HCT116 (cell line): ENCODE results near the gene CDH24. TPM values are rescaled to one million over a fixed set of nuclear protein-coding genes. Genes with fewer than 3 reads are reported as not detected.

Experiments
- ATAC-seq: fragments of 200-7000 bp; cut with Tn5 transposase; 2 replicates; pipeline ENCODE4 v1.9.1; 2020; ENCODE audit warnings: mild to moderate bottlenecking, moderate library complexity
- BruUV-seq: library from RNA; stranded (reverse); fragments of 400-500 nt; replicated peaks from 2 replicates; lab custom pipeline; 2021; lab: Mats Ljungman, UMichigan
- CTCF ChIA-PET: fragments of 300-600 bp; sonication (Branson Sonifier 250); formaldehyde crosslinking; loops from one replicate; lab custom pipeline; 2021; ENCODE audit warnings: antibody characterized with exemption; lab: Charles Lee
- POLR2A ChIA-PET: fragments of 300-600, 350-600 bp; sonication (Branson Sonifier 250); formaldehyde crosslinking; loops from one replicate; lab custom pipeline; 2021; ENCODE audit warnings: antibody characterized with exemption; lab: Charles Lee
- RAD21 ChIA-PET, 2 experiments: fragments of 300-600 bp; sonication (Branson Sonifier 250); formaldehyde crosslinking; loops; one replicate each; lab custom pipeline; 2023; ENCODE audit warnings: low total read pairs in 2 of 2; ENCODE audit not compliant: uncharacterized antibody in 2 of 2, unreplicated experiment in 2 of 2, low non-redundant PET in 1 of 2; lab: Charles Lee
- DNase-seq: peaks from one replicate; pipeline ENCODE4 v3.0.0-alpha.2; 2010; ENCODE audit warnings: low read depth, low spot score
- H2AFZ ChIP-seq: fragments of 200-600 bp; shearing (Covaris generic), sonication (generic); 2 replicates; pipeline ENCODE4 v1.6.1; 2017; ENCODE audit warnings: low read depth, mixed run types, mixed read lengths, antibody characterized with exemption, low read length; ENCODE audit not compliant: poor library complexity, severe bottlenecking
- H3K27ac ChIP-seq: 2 replicates; pipeline ENCODE4 v1.5.1; 2012; ENCODE audit warnings: low read depth, low read length
- H3K27me3 ChIP-seq: fragments of 200-600 bp; sonication (generic); 2 replicates; pipeline ENCODE4 v1.6.1; 2016; ENCODE audit warnings: mixed run types, low read length, mixed read lengths; ENCODE audit not compliant: insufficient read depth
- H3K36me3 ChIP-seq, 2 experiments: fragments of 200-500 bp in 1 of 2; fragments of 200-600 bp in 1 of 2; sonication (Bioruptor generic) in 1 of 2; sonication (generic) in 1 of 2; 2 replicates each; pipeline versions ENCODE4 v1.5.1 to v1.6.1; 2014 to 2016; ENCODE audit warnings: low read length in 2 of 2, inconsistent platforms in 1 of 2, mixed read lengths in 1 of 2, mixed run types in 1 of 2; ENCODE audit not compliant: insufficient read depth in 2 of 2, control insufficient read depth in 1 of 2
- H3K4me1 ChIP-seq, 2 experiments: fragments of 200-600 bp in 1 of 2; sonication (generic) in 1 of 2; 2 replicates each; pipeline versions ENCODE4 v1.5.1 to v1.6.1; 2012 to 2017; ENCODE audit warnings: low read length in 2 of 2, inconsistent platforms in 1 of 2, mild to moderate bottlenecking in 1 of 2, mixed read lengths in 1 of 2, mixed run types in 1 of 2, moderate library complexity in 1 of 2; ENCODE audit not compliant: insufficient read depth in 2 of 2, control insufficient read depth in 1 of 2
- H3K4me2 ChIP-seq: fragments of 200-600 bp; sonication (generic); 2 replicates; pipeline ENCODE4 v1.6.1; 2017; ENCODE audit warnings: mixed run types, low read length, mixed read lengths
- H3K4me3 ChIP-seq, 2 experiments: fragments of 200-600 bp in 1 of 2; sonication (generic) in 1 of 2; replicated peaks in 1 of 2; 2 replicates each; pipeline ENCODE4 v1.5.1; 2011 to 2016; ENCODE audit warnings: low read length in 2 of 2, control low read depth in 1 of 2, low read depth in 1 of 2, mild to moderate bottlenecking in 1 of 2, mixed read lengths in 1 of 2, mixed run types in 1 of 2
- H3K79me2 ChIP-seq: fragments of 200-600 bp; sonication (generic); 2 replicates; pipeline ENCODE4 v1.6.1; 2017; ENCODE audit warnings: mild to moderate bottlenecking, mixed run types, low read length, moderate library complexity, mixed read lengths; ENCODE audit not compliant: insufficient read depth
- H3K9ac ChIP-seq: fragments of 200-600 bp; sonication (generic); 2 replicates; pipeline ENCODE4 v1.6.1; 2016; ENCODE audit warnings: low read length, mixed read lengths
- H3K9me2 ChIP-seq: fragments of 200-600 bp; sonication (generic), shearing (Covaris generic); 2 replicates; pipeline ENCODE4 v1.6.1; 2017; ENCODE audit warnings: mixed run types, mild to moderate bottlenecking, moderate library complexity; ENCODE audit not compliant: insufficient read depth
- H3K9me3 ChIP-seq, 2 experiments: fragments of 200-500 bp in 1 of 2; fragments of 200-600 bp in 1 of 2; sonication (Bioruptor generic) in 1 of 2; sonication (generic) in 1 of 2; 2 replicates each; pipeline ENCODE4 v1.6.1; 2014 to 2017; ENCODE audit warnings: low read length in 2 of 2, mixed read lengths in 2 of 2, inconsistent platforms in 1 of 2, low read depth in 1 of 2, mild to moderate bottlenecking in 1 of 2, mixed run types in 1 of 2, moderate library complexity in 1 of 2; ENCODE audit not compliant: control insufficient read depth in 1 of 2, insufficient read depth in 1 of 2
- H4K20me1 ChIP-seq: fragments of 200-600 bp; sonication (generic), shearing (Covaris generic); 2 replicates; pipeline ENCODE4 v1.6.1; 2017; ENCODE audit warnings: mixed run types, mild to moderate bottlenecking, moderate library complexity; ENCODE audit not compliant: insufficient read depth
- CBX3 ChIP-seq: IDR thresholded peaks from 2 replicates; pipeline ENCODE4 v1.6.1; 2012; ENCODE audit warnings: low read depth
- CEBPB ChIP-seq: IDR thresholded peaks from 2 replicates; pipeline ENCODE4 v1.6.1; 2012; ENCODE audit warnings: low read depth
- EGR1 ChIP-seq: IDR thresholded peaks from 2 replicates; pipeline ENCODE4 v1.6.1; 2012; ENCODE audit warnings: low read depth
- ELF1 ChIP-seq: IDR thresholded peaks from 2 replicates; pipeline ENCODE4 v1.6.1; 2012; ENCODE audit warnings: low read depth, borderline replicate concordance
- EZH2phosphoT487 ChIP-seq: fragments of 200-600 bp; IDR thresholded peaks from 2 replicates; pipeline ENCODE4 v1.6.1; 2018; ENCODE audit warnings: antibody characterized with exemption, borderline replicate concordance
- FOSL1 ChIP-seq: IDR thresholded peaks from 2 replicates; pipeline ENCODE4 v1.6.1; 2012; ENCODE audit warnings: low read depth
- POLR2AphosphoS5 ChIP-seq: IDR thresholded peaks from 2 replicates; pipeline ENCODE4 v1.6.1; 2011; ENCODE audit warnings: mild to moderate bottlenecking, low read depth, low read length, moderate library complexity
- SIN3A ChIP-seq: IDR thresholded peaks from 2 replicates; pipeline ENCODE4 v1.6.1; 2012; ENCODE audit warnings: low read depth
- SRF ChIP-seq: IDR thresholded peaks from 2 replicates; pipeline ENCODE4 v1.6.1; 2012; ENCODE audit warnings: low read depth
- TCF7L2 ChIP-seq: IDR thresholded peaks from 2 replicates; pipeline ENCODE4 v1.7.0; 2011; ENCODE audit warnings: borderline replicate concordance, inconsistent platforms; ENCODE audit not compliant: insufficient read depth, insufficient read length; ENCODE audit errors: extremely low read depth
- YY1 ChIP-seq: IDR thresholded peaks from 2 replicates; pipeline ENCODE4 v1.6.1; 2011; ENCODE audit warnings: low read length, low read depth, moderate library complexity, mild to moderate bottlenecking; ENCODE audit not compliant: insufficient replicate concordance; ENCODE audit errors: extremely low read depth
- ZFX ChIP-seq: fragments of 450-650 bp; IDR thresholded peaks from 2 replicates; pipeline ENCODE4 v1.6.1; 2017
- ZNF274 ChIP-seq: fragments of 200-500 bp; sonication (Bioruptor generic); IDR thresholded peaks from 2 replicates; pipeline ENCODE4 v1.6.1; 2014; ENCODE audit warnings: mild to moderate bottlenecking, low read depth, low read length, inconsistent platforms
- intact Hi-C: fragments of 100-400 bp; cut with micrococcal nuclease; formaldehyde crosslinking; loops from 2 replicates; pipeline ENCODE4 v1.10.0; 2022
- total RNA-seq: library from RNA; stranded (reverse); gene quantifications from one replicate; pipeline ENCODE4 v1.2.1, GENCODE V29; 2021; ENCODE audit not compliant: unreplicated experiment
- TF ChIP-seq, protein P1 (sequence below): IDR thresholded peaks from 2 replicates; pipeline ENCODE4 v1.6.1; 2012
- TF ChIP-seq, protein P2 (sequence below): IDR thresholded peaks from 2 replicates; pipeline ENCODE4 v1.6.1; 2012
- TF ChIP-seq, protein P3 (sequence below), 3 experiments: fragments of 200-600 bp in 1 of 3; sonication (generic) in 1 of 3; IDR thresholded peaks in 2 of 3; conservative IDR thresholded peaks in 1 of 3; 2 replicates each; pipeline ENCODE4 v1.5.1; 2012 to 2017; ENCODE audit warnings: low read depth in 2 of 3, low read length in 2 of 3, antibody characterized with exemption in 1 of 3, borderline replicate concordance in 1 of 3, control low read depth in 1 of 3, mild to moderate bottlenecking in 1 of 3, mixed read lengths in 1 of 3, mixed run types in 1 of 3, moderate library complexity in 1 of 3; ENCODE audit not compliant: insufficient read depth in 1 of 3
- TF ChIP-seq, protein P4 (sequence below): IDR thresholded peaks from 2 replicates; pipeline ENCODE4 v1.6.1; 2011; ENCODE audit warnings: mild to moderate bottlenecking, low read length, moderate library complexity; ENCODE audit not compliant: insufficient replicate concordance; ENCODE audit errors: extremely low read depth

The CDH24 gene
- total RNA-seq, 1 experiment from 2014 or later = 19.3 TPM

DNA sequence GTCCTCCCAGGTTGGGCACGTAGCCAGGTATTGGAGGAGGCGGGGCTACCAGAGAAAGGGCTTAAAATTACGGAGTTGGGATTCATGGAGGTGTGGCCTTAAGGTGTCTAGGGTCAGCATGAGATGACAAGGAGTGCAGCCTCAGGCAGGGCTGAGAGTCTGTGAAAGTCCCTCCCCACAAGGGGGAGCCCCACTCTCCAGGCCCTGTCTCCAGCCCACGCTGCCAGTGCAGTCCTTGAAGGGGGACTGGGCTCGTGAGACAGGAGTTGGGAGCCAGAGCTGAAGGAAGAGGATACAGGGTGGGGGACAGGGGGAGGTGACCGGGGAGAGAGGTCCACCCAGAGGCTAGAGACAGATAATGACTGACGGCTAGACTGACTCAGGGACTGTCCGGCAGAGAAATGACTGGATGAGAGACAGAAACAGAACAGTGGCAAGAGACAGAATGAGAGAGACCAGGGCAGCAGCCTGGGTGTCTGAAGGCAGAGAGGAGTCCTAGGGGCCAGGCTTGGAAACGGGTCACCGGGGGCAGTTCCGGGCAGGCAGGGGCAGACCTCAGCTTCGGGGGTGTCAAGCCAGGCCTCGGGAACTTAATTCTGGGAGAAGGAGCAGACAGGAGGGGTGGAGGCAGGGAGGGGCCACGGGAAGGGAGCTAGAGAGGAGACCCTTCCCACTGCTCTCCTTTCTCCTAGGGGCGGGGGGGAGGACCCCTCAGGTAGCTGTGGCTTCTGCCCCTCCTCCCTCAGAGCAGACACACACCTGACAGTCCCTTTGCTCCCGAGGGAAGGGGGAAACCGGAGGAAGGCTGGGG, 970 bp downstream of the CDH24 start (continued):
- no peak for TF ChIP-seq SRF
- no peak for TF ChIP-seq ZNF274
- TF ChIP-seq, protein P1, sequence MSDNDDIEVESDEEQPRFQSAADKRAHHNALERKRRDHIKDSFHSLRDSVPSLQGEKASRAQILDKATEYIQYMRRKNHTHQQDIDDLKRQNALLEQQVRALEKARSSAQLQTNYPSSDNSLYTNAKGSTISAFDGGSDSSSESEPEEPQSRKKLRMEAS = peak; percentile 51; the same call in 1 of the 2 replicates
- no peak for TF ChIP-seq YY1

DNA sequence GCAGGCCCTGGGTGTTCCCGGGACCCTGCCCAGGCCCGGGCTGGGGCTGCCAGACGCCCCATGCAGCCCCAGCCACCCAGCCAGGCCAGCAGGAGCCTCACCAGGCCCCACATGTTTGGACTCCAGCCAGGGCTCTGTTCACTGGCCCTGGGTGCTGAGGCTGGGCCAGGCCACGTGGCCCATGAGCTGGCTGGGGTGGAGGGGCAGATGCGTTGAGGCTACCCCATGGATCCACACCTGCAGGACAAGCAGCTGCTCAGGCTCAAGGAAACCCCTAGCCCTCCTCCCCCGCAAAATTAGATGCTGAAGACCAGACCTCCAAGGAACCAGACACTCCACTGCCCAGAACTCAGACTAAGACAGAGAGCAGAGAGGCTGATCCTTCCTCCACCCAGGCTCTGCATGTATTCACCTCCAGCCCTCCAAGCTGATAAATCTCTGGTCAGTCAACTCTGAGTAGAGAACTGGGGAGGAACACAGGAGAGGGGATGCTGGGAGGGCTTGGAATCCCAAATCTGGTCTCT, 1.6 kb downstream of the CDH24 start:
- BruUV-seq = no TSS peak
- H3K36me3 ChIP-seq = peaks cover 10 to 12% of the 10 kb centered on the region in 2 experiments; a peak in 3 of 4 replicates
- H3K27me3 ChIP-seq = no peaks in the 10 kb centered on the region
- no peaks in the 10 kb centered on the region for H3K9me2 ChIP-seq
- POLR2A ChIA-PET = interaction anchor here (1.1 to 1.3 kb wide), 2 partner anchors 16 to 39 kb away, joined by 3 read pairs; partner anchors contain the start of genes ACIN1 and C14orf119
- CTCF ChIA-PET = interaction anchor here (1.5 to 9.9 kb wide), 5 partner anchors 13 to 82 kb away, joined by 6 to 175 read pairs (median 13); partner anchors contain the start of gene AJUBA
- H3K9ac ChIP-seq = no peak overlapping the region
- H3K79me2 ChIP-seq = peaks cover 1% of the 10 kb centered on the region; the same call in 1 of the 2 replicates
- intact Hi-C loops = loop anchor here (5.0 kb wide), 2 partner anchors 48 to 498 kb away; no protein-coding TSS in a partner anchor
- RAD21 ChIA-PET = interaction anchor here (1.0 to 2.2 kb wide), 3 partner anchors 13 to 61 kb away, joined by 3 to 10 read pairs (median 3); no protein-coding TSS in a partner anchor
- ATAC-seq = no peak
- H3K4me3 ChIP-seq = peak overlapping the region in 1 of 2 experiments; percentile 59; a peak in 1 of 4 replicates
- DNase-seq = no peak
- no peaks in the 10 kb centered on the region for H3K9me3 ChIP-seq
- H3K4me2 ChIP-seq = peak overlapping the region; percentile 95
- no peaks in the 10 kb centered on the region for H4K20me1 ChIP-seq
- H2AFZ ChIP-seq = no peak overlapping the region
- peaks cover 12 to 28% of the 10 kb centered on the region in 2 experiments for H3K4me1 ChIP-seq
- TF ChIP-seq ZNF274 (no peak), EZH2phosphoT487 (no peak), ZFX (no peak), TCF7L2 (no peak), POLR2AphosphoS5 (no peak), CEBPB (no peak), EGR1 (no peak), FOSL1 (no peak), CBX3 (no peak), ELF1 (no peak), SIN3A (no peak)
- TF ChIP-seq, protein P2, sequence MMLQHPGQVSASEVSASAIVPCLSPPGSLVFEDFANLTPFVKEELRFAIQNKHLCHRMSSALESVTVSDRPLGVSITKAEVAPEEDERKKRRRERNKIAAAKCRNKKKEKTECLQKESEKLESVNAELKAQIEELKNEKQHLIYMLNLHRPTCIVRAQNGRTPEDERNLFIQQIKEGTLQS = no peak
- TF ChIP-seq, protein P1 = no peak
- TF ChIP-seq, protein P3, sequence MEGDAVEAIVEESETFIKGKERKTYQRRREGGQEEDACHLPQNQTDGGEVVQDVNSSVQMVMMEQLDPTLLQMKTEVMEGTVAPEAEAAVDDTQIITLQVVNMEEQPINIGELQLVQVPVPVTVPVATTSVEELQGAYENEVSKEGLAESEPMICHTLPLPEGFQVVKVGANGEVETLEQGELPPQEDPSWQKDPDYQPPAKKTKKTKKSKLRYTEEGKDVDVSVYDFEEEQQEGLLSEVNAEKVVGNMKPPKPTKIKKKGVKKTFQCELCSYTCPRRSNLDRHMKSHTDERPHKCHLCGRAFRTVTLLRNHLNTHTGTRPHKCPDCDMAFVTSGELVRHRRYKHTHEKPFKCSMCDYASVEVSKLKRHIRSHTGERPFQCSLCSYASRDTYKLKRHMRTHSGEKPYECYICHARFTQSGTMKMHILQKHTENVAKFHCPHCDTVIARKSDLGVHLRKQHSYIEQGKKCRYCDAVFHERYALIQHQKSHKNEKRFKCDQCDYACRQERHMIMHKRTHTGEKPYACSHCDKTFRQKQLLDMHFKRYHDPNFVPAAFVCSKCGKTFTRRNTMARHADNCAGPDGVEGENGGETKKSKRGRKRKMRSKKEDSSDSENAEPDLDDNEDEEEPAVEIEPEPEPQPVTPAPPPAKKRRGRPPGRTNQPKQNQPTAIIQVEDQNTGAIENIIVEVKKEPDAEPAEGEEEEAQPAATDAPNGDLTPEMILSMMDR (IDR thresholded peaks at IDR 0.05 in 2 of 3, conservative IDR thresholded peaks at IDR 0.05 in 1 of 3; ENCODE audit: borderline replicate concordance in 1 of 3, insufficient read depth in 1 of 3, low read depth in 2 of 3, low read length in 2 of 3) = no peak
- TF ChIP-seq, protein P4, sequence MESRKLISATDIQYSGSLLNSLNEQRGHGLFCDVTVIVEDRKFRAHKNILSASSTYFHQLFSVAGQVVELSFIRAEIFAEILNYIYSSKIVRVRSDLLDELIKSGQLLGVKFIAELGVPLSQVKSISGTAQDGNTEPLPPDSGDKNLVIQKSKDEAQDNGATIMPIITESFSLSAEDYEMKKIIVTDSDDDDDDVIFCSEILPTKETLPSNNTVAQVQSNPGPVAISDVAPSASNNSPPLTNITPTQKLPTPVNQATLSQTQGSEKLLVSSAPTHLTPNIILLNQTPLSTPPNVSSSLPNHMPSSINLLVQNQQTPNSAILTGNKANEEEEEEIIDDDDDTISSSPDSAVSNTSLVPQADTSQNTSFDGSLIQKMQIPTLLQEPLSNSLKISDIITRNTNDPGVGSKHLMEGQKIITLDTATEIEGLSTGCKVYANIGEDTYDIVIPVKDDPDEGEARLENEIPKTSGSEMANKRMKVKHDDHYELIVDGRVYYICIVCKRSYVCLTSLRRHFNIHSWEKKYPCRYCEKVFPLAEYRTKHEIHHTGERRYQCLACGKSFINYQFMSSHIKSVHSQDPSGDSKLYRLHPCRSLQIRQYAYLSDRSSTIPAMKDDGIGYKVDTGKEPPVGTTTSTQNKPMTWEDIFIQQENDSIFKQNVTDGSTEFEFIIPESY = no peak
- TF ChIP-seq, all 23 proteins: peak for 0
- peak overlapping the region; percentile 84; the same call in 1 of the 2 replicates for H3K27ac ChIP-seq
